Measurements from ENCODE around the gene FAM241B. TPM values are rescaled to one million over a fixed set of nuclear protein-coding genes. Genes with fewer than 3 reads are reported as not detected.

The FAM241B gene
- total RNA-seq, 1 donor from 2014 or later: not detected

DNA sequence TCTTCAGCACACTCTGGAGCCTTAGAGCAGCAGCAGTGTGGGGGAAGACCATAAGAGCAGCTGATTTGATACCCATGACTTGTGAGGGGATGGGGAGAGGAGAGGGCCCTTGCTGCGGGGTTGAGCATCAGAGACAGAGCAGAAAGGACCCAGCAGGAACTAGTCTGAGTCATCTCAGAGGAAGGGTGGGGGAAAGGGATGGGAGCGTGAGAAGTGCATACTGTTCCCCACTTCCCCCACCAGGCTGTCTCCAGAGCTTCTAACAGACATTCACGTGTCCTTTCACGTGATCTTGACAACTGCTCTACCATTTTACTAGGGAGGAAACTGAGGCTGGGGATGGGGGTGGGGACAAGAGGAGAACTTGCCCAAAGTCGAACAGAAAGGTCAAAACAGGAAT, 38.7 kb downstream of the FAM241B start:
- DNase-seq: no peak

- DNase-seq: no peak
Measured at GRCh38 chr10:69669409-69669808, 39.4 kb downstream of the FAM241B start.

GRCh38 chr10:69673521-69673920, 43.5 kb downstream of the FAM241B start:
- DNase-seq: no peak

GRCh38 chr10:69674786-69675185, 44.7 kb downstream of the FAM241B start:
- DNase-seq: no peak

- no peak for DNase-seq
Measured at GRCh38 chr10:69676301-69676700, 46.3 kb downstream of the FAM241B start.

- DNase-seq: no peak
Measured at GRCh38 chr10:69677985-69678654, 48.1 kb downstream of the FAM241B start.

- no peak for DNase-seq
Measured at GRCh38 chr10:69679736-69680135, 49.7 kb downstream of the FAM241B start.

DNA sequence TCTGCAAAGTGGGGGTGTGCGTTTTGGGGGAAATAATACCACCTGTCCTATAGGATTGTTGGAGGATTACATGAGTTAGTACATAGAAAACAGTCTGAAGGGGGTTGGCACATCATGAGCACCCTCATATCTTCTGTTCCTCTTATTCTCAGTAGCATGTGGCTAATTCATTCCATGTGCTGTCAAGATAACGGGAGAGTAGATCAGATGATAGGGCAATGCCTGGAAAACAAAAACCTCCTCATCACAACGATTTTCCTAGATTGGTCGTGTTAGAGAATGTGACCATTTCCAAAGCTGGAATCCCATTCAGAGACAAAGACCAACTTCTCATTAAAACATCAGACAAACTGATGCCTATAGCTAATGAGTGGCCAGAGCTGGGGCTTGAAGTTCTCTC, 50.6 kb downstream of the FAM241B start:
- DNase-seq: no peak

- no peak for DNase-seq
Measured at GRCh38 chr10:69681436-69681835, 51.4 kb downstream of the FAM241B start.

- DNase-seq: no peak
Measured at GRCh38 chr10:69682955-69683474, 53.0 kb downstream of the FAM241B start.

Other genes with a start within 250 kb of the FAM241B start
- 0.09 and 0.34 TPM in 2 replicates for gene TACR2, start 213.3 kb upstream of the FAM241B start, total RNA-seq
- 108 and 175 TPM in 2 replicates for gene TSPAN15, start 178.8 kb upstream of the FAM241B start, total RNA-seq
- not detected in 2 replicates for gene NEUROG3, start 56.8 kb upstream of the FAM241B start, total RNA-seq
- 5.3 and 6.6 TPM in 2 replicates for gene COL13A1, start 171.7 kb downstream of the FAM241B start, total RNA-seq